ENCODE measurements around the gene SRPK2.
A peak's percentile ranks its signal among the peaks of the same experiment; 100 is the strongest.
"Not testable (repeated sequence)": the region's sequence is repeated elsewhere in the genome, so short reads cannot be mapped to it uniquely, and the experiment has no call there.

The SRPK2 gene

GRCh38 chr7:105297309-105297708 is 91.4 kb downstream of the SRPK2 start:
- no peak for DNase-seq

- DNase-seq: no peak
Observed at GRCh38 chr7:105296491-105296890, 92.2 kb downstream of the SRPK2 start.

DNA sequence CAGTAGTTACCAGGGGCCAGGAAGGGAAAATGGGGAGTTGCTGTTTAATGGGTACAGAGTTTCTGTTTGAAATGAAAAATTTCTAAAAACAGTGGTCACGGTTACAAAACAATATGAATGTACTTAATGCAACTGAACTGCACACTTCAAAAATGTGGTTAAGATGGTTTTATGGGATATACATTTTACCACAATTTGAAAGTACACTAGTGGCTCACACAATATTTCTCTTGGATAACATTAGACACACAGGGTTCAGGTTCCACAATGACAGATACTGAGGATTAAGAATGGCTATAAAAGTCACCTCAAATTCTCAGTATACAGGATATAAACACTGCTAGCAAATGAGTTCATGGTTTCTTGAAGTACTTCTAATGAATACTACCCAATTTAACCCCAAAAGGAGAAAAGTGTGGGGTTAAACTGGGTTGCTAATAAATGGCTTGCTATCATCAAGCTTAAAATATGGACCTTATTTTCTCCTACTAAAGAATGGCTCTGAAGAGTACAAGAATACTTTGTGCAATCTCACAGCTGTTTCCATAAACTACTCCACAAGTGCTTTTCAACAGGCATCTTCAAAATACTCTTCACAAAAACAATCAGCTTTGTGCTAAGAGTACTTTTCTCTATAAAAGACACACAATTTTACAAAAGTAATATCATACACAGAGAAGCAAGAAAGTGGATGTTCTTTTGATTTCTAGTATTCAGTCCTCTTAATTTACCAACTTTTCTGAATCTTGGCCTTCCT is 92.9 kb downstream of the SRPK2 start:
- DNase-seq: no peak

DNA sequence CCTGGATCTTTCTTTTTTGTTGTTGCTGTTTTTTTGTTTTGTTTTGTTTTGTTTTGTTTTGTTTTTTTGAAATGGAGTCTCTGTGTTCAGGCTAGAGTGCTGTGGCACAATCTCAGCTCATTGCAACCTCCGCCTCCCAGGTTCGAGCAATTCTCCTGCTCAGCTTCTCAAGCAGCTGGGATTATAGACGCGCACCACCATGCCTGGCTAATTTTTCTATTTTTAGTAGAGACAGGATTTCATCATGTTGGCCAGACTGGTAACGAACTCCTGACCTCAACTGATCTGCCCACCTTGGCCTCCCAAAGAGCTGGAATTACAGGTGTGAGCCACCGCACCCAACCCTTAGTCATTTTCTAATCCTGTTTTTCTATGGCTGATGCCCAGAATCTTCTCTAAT is 94.2 kb downstream of the SRPK2 start:
- not testable (repeated sequence) for DNase-seq

DNA sequence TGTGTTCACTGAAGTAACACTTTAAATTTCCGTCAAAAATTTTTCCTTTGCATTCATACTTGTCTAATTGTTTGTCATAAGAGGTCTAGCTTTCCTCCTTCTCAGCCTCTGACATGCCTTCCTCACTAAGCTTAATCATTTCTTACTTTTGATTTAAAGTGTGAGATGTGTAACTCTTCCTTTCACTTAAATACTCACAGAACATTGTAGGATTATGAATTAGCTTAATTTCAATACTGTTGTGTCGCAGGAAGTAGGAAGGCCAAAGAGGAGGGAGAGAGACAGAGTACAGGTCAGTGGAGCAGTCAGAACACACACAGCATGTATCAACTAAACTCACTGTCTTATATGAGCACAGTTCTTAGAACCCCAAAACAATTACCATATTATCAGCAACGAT is 99.0 kb downstream of the SRPK2 start:
- no peak for DNase-seq

- DNase-seq: no peak
Observed at GRCh38 chr7:105286441-105286840, 102.3 kb downstream of the SRPK2 start.

- DNase-seq: no peak
Observed at GRCh38 chr7:105285118-105285874, 103.4 kb downstream of the SRPK2 start.

DNA sequence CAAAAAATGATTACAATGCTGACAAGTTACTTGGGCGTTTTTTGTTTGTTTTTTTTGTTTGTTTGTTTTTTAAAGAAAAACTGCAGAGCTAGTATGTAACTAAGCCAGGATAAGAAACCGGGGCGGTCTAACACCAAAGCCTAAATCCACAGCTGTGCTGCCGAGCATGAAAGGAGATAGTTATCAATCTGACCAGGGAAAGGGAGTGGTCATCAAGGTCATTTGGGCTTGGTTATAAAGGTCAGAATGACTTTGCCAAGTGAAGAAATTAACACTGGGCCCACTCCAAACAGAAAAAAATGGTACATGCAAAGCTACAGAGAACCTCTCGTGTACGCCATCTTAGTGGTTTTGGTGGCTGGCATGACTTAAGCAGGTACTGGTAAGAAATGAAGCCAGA is 104.7 kb downstream of the SRPK2 start:
- DNase-seq: no peak

DNA sequence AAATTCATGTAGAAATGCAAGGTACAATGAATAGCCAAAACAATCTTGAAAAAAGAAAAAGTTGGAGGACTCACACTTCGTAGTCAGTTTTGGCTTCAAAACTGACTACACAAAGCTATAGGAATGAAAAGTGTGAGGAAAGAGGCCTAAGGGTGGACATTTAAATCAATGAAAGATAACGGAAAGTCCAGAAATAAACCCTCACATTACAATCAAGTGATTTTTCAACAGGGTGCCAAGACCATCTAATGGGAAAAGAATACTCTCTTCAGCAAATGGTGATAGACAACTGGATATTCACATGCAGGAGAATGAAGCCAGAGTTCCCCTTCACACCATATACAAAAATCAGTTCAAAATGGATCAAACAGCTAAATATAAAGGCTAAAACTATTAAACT is 106.8 kb downstream of the SRPK2 start:
- DNase-seq: no peak

DNA sequence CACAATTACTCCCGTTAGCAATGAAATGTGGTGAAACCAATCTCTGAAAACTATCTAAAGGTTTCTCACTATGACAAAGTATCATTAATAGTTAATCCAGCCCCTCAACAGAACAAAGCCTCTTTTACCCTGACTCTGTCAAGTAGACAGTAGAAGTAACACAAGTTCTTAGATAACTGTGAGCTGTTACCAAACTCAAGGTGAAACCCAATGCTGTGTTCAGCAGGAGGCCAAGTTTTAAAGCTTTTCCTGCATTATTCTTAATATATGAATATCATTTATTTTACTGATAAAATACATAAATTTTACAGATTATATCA is 109.1 kb downstream of the SRPK2 start:
- DNase-seq: no peak

DNA sequence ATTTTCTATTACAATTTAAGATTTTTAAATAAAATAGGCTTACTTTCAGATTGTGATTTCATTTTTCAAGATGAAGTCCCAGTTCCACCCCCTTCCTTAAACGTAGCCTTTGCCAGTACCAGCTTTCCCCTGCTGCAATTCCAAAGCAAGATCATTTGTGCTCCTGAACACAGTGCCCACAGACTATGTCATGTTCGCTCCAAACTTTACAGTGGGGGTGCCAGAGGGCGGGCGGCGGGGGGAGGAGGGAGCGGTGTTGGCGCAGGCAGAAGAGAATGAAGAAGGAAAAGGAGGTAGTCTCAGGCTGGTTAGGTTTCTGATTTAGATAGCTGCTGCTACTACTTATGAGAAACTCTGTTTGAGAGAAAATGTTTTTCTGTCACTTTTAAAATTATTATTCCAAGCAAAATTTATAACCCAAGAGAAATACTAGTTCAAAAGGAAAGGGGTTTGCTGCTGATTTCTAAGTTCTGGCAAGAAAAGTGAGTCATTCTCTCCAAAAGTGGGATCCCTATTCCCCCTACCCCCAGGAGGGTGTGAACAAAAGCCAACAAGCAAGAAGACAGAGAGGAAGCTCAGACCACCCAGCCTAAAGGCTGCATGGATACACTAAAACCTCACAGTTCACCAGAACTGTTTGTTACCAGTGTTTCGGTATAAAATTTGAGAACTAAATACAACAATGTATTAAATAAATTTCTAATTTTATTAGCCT is 109.6 kb downstream of the SRPK2 start:
- no peak for DNase-seq

- no peak for DNase-seq
Observed at GRCh38 chr7:105278565-105278964, 110.2 kb downstream of the SRPK2 start.

- no peak for DNase-seq
Observed at GRCh38 chr7:105277341-105277740, 111.4 kb downstream of the SRPK2 start.

DNA sequence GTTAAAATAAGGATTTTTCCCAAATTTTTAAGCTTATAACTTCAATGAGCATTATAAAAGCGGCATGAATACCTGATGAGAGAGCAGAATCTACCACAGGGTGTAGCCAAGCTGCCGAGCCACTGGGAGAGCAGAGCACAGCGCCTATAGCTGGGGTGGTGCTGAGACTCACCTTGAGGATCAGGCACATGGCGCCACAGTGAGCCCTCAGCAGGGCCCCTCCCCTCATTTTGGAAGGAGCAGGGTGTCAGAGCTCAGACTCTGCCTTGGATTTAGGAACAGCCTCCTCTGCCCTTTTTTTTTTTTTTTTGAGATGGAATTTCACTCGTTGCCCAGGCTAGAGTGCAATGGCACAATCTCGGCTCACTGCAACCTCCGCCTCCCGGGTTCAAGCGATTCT is 118.6 kb downstream of the SRPK2 start:
- DNase-seq: no peak

- DNase-seq: peak in 1 of 2 experiments; percentile 59
Observed at GRCh38 chr7:105269397-105269796, 119.3 kb downstream of the SRPK2 start.

DNA sequence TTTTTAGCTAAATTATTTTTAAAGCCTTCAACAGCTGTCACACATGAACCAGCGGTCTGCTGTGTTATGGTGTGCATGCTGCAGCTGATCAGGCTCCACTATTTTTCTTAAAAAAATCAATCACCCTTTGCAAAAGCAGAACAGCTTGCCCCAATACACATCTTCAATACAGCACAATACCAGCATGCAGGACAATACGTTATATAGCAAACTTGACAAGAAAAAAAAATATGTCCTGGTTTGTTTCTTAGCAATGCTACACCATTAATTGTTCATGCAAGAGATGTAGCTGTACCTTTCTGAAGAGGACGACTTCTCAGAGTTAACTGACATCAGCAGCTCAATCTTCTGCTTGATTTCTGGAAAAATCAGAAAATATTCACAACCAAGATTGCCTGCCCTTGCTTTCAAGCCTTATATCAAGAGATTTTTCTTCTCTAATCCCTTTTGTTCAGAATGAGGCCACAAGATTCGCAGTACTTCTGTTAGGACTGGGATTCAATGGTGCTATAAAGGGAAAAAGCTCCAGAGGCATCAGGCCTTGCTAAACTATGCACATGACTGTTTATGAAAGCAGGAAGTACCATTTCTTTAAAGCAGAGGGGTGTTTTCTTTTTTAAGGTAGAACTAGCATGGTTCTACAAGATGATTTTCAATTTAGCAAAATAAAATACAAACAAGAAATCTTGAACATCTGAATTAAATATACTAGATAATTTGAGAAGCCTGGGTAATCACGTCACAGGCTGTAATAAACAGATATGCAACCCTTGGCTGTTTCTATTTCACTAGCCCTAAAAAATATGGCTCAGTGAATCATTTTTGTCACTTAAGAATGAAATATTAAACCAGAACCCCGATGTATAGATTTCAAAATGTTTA is 120.0 kb downstream of the SRPK2 start:
- peak in 1 of 2 experiments; percentile 59 for DNase-seq

DNA sequence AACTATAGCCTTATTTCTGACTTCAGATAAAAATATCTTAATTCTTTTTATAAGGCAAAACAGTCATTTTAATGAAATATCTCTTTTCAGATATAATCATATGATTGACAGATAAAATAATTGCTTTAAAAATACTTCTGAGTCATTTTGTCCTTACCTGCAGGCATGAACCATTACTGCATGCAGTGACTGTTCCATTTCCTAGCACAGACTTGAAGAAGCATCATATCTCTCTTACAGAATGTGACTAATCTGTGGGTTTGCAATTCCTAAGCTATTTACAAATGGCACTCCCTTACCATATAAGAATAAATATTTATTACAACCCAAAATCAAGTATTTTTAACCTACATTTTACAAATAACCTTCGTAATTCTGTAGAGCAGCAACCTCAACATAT is 120.7 kb downstream of the SRPK2 start:
- DNase-seq: no peak

- DNase-seq: no peak
Observed at GRCh38 chr7:105267244-105267643, 121.5 kb downstream of the SRPK2 start.

- no peak for DNase-seq
Observed at GRCh38 chr7:105264707-105265106, 124.0 kb downstream of the SRPK2 start.

DNA sequence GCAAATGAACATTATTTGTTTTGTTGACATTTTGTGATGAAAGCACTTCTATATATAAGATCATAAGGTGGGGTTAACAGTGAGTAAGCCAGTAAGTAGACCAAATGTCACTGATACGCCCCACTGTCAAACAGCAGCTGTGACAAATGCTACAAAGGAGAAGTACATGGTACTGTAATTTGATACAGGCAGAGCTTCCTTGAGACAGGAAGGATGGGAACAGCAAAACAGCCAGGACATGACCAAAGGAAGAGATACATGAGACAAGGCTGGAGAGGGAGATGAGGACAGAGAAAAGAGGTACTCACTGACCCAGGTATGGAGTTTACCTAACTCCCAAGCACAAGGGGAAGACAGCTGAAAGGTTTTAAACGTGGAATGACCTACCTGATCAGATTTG is 127.0 kb downstream of the SRPK2 start:
- DNase-seq: peak in 1 of 2 experiments; percentile 19

- not testable (repeated sequence) for DNase-seq
Observed at GRCh38 chr7:105260201-105260871, 128.4 kb downstream of the SRPK2 start.

DNA sequence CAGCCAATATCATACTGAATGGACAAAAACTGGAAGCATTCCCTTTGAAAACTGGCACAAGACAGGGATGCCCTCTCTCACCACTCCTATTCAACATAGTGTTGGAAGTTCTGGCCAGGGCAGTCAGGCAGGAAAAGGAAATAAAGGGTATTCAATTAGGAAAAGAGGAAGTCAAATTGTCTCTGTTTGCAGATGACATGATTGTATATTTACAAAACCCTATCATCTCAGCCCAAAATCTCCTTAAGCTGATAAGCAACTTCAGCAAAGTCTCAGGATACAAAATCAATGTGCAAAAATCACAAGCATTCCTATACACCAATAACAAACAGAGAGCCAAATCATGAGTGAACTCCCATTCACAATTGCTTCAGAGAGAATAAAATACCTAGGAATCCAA is 129.8 kb downstream of the SRPK2 start:
- DNase-seq: not testable (repeated sequence)
